Heart right ventricle (tissue), 16 donors: ENCODE results near the gene MBP. TPM values are rescaled to one million over a fixed set of nuclear protein-coding genes. Genes with fewer than 3 reads are reported as not detected.

Experiments
- ATAC-seq, 8 donors: fragments of 200-7000 bp; cut with Tn5 transposase; one replicate each; pipeline ENCODE4 v1.9.1; 2020; ENCODE audit warnings: mild to moderate bottlenecking in 8 of 8, moderate library complexity in 8 of 8, moderate number of reproducible peaks in 1 of 8
- DNase-seq, 2 donors: peaks; one replicate each; pipeline ENCODE4 v3.0.0-alpha.2; 2020
- H3K27ac ChIP-seq, 10 donors: fragments of 200-600 bp; sonication (generic) in 2 of 10; one replicate each; pipeline versions ENCODE4 v1.5.0 to v1.8.0; 2020 to 2022; ENCODE audit warnings: mild to moderate bottlenecking in 3 of 10
- H3K27me3 ChIP-seq, 7 donors: fragments of 200-600 bp; one replicate each; pipeline ENCODE4 v1.8.0; 2021 to 2022; ENCODE audit warnings: mild to moderate bottlenecking in 2 of 7
- H3K36me3 ChIP-seq, 9 donors: fragments of 200-600 bp; sonication (generic) in 1 of 9; one replicate each; pipeline versions ENCODE4 v1.5.0 to v1.8.0; 2020 to 2022; ENCODE audit warnings: mild to moderate bottlenecking in 2 of 9
- H3K4me1 ChIP-seq, 9 donors: fragments of 200-600 bp; sonication (generic) in 1 of 9; one replicate each; pipeline versions ENCODE4 v1.5.0 to v1.8.0; 2020 to 2022; ENCODE audit warnings: mild to moderate bottlenecking in 4 of 9
- H3K4me3 ChIP-seq, 10 donors: fragments of 200-600 bp; sonication (generic) in 2 of 10; one replicate each; pipeline versions ENCODE4 v1.5.0 to v1.8.0; 2020 to 2022; ENCODE audit warnings: mild to moderate bottlenecking in 7 of 10, moderate library complexity in 2 of 10
- H3K9me3 ChIP-seq, 11 donors: fragments of 200-600 bp in 10 of 11; sonication (generic) in 2 of 11; one replicate each; pipeline versions ENCODE4 v1.5.0 to v1.8.0; 2013 to 2022; ENCODE audit warnings: mild to moderate bottlenecking in 2 of 11, control low read depth in 1 of 11, moderate library complexity in 1 of 11
- WGBS, 2 donors: extraction: QIAGEN DNeasy Blood & Tissue Kit; methylation state at CpG; one replicate each; pipeline ENCODE4 v1.1.7; 2013; ENCODE audit warnings: inconsistent platforms in 1 of 2; 5-methylcytosine and 5-hydroxymethylcytosine counted together
- intact Hi-C, 10 donors: fragments of 100-400 bp; cut with DNase I; formaldehyde crosslinking; loops; one replicate each; pipeline versions ENCODE4 v1.11.1 to v1.14.2; 2022
- polyA plus RNA-seq, 2 donors: library from polyadenylated mRNA; stranded (reverse); fragments of 200-250 nt; gene quantifications; one replicate each; pipeline ENCODE4 v1.2.3, GENCODE V29; 2013
- total RNA-seq, 10 donors: library from RNA; stranded (reverse); fragmentation: NEBNext Ultra II Directional in 3 of 10; extraction: Animal tissue kit (Norgen Biotek cat#: 25700) in 3 of 10; gene quantifications; one replicate each; pipeline versions ENCODE4 v1.2.1 to v1.2.4, GENCODE V29; 2021 to 2023
- TF ChIP-seq, protein P1 (sequence below), 9 donors: fragments of 200-600 bp; sonication (generic) in 2 of 9; IDR thresholded peaks; one replicate each; pipeline versions ENCODE4 v1.5.0 to v1.8.0; 2021 to 2022; ENCODE audit warnings: antibody characterized with exemption in 9 of 9, mild to moderate bottlenecking in 5 of 9, moderate library complexity in 1 of 9
- donor health status: Arrhythmogenic right ventricular cardiomyopathy.
- donor health status: ischemic (EF 13 %, LVEDD 7.1; RV severe dilation, severe dysfunction).
- donor health status: healthy with polysubstance abuse.
- donor health status: DM: no; HTN: yes; CAD: no.
- donor health status: DM: no; HTN: no; CAD: no.
- donor health status: ischemic (EF 25% LVEDD 6.9; RV normal size, moderate dysfunction).
- donor health status: ischemic (EF 25% LVEDD 5.7; RV mildly dilated, moderate dysfunction).
- donor health status: healthy.
- donor health status: DM: yes; HTN: yes; CAD: no.
- donor health status: Ischemic cardiomyopathy.
- donor health status: ischemic (EF 35%, LVEDD 5.7; RV mildly dilated, moderate dysfunction).
- donor health status: nonischemic (EF 11% LVEDD 7.7; RV severe dilation, severe dysfunction).
- donor health status: DM: yes; HTN: yes; CAD: no.
- donor health status: PGD.
- donor health status: ischemic (EF 29% LVEDD 5.4; RV normal size, mild dysfunction).
- donor health status: nonischemic (EF 23%, LVEDD 6.1; RV moderate dilation, normal function).

MBP gene
- total and polyA plus RNA-seq, 12 donors = 3.0 to 70.8 (median 43.9) TPM

- no peaks in the 10 kb centered on the region for H3K9me3 ChIP-seq
- 85 to 89% methylated on average over 11 of the region's 11 CpGs for WGBS, 2 donors
- TF ChIP-seq, protein P1, sequence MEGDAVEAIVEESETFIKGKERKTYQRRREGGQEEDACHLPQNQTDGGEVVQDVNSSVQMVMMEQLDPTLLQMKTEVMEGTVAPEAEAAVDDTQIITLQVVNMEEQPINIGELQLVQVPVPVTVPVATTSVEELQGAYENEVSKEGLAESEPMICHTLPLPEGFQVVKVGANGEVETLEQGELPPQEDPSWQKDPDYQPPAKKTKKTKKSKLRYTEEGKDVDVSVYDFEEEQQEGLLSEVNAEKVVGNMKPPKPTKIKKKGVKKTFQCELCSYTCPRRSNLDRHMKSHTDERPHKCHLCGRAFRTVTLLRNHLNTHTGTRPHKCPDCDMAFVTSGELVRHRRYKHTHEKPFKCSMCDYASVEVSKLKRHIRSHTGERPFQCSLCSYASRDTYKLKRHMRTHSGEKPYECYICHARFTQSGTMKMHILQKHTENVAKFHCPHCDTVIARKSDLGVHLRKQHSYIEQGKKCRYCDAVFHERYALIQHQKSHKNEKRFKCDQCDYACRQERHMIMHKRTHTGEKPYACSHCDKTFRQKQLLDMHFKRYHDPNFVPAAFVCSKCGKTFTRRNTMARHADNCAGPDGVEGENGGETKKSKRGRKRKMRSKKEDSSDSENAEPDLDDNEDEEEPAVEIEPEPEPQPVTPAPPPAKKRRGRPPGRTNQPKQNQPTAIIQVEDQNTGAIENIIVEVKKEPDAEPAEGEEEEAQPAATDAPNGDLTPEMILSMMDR (IDR thresholded peaks at IDR 0.05) = no peak
- H3K27me3 ChIP-seq = peaks cover 0 to 25% (median 6%) of the 10 kb centered on the region in 7 donors
- no peak for DNase-seq
- H3K36me3 ChIP-seq = no peaks in the 10 kb centered on the region
- peak overlapping the region in 2 of 10 donors; percentile 56 to 68 for H3K27ac ChIP-seq
- peaks cover 0 to 8% (median 0%) of the 10 kb centered on the region in 9 donors for H3K4me1 ChIP-seq
- intact Hi-C loops = no loop called here
- no peak overlapping the region for H3K4me3 ChIP-seq
- ATAC-seq = no peak
Observed at GRCh38 chr18:77166523-77166922, 33.9 kb upstream of the MBP start.

DNA sequence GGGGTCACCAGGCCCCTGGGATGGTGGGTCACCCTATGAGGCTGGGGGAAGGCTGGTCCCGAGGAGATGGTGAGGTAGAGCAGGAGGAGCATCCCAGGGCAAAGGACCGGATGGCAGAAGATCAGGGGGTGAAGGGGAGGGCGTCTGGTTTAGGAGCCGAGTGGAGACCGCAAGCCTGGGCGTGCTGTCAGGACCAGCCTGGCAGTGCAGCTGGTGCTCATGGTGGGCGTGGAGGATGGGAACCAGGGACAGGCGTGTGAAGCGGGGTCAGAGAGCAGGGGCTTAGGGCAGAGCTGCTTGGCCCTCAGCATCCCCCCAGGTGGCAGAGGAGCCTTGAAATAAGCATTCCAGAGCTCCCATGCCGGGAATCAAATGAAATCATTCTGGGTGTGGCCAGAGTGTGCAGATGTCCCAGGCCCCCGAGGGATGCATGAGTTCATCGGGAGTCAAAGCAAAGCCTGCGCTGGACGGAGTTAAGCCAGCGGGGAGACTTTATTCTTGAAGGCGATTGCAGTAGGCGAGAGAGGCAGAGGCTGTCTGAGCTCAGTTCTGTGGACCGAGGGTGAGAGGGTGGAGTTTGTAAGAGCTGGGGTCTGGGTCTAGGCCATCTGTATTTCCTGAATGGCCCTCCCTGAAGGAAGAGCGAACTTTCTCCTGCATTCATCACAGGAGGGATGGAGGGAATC, 33.1 kb upstream of the MBP start:
- Histone ChIP-seq H3K27ac (peak overlapping the region in 3 of 10 donors; percentile 20 to 68 (median 56)), H3K9me3 (no peaks in the 10 kb centered on the region), H3K4me1 (peaks cover 0 to 12% (median 0%) of the 10 kb centered on the region in 9 donors), H3K36me3 (no peaks in the 10 kb centered on the region), H3K4me3 (no peak overlapping the region), H3K27me3 (peaks cover 0 to 25% (median 6%) of the 10 kb centered on the region in 7 donors)
- peak; percentile 52 to 66 for DNase-seq
- intact Hi-C loops = no loop called here
- peak; percentile 57 to 93 (median 82) for ATAC-seq
- TF ChIP-seq, protein P1 (IDR thresholded peaks at IDR 0.05) = no peak
- WGBS, 2 donors = 57 to 60% methylated on average over 19 of the region's 19 CpGs

- no peaks in the 10 kb centered on the region for H3K36me3 ChIP-seq
- no peaks in the 10 kb centered on the region for H3K9me3 ChIP-seq
- DNase-seq (no peak), ATAC-seq (peak in 2 of 8 donors; percentile 4 to 12)
- 85 to 88% methylated on average over 20 of the region's 20 CpGs for WGBS, 2 donors
- H3K27me3 ChIP-seq = peaks cover 0 to 25% (median 6%) of the 10 kb centered on the region in 7 donors
- H3K4me3 ChIP-seq = no peak overlapping the region
- intact Hi-C loops = no loop called here
- H3K4me1 ChIP-seq = peaks cover 0 to 19% (median 0%) of the 10 kb centered on the region in 9 donors
- TF ChIP-seq, protein P1 (IDR thresholded peaks at IDR 0.05) = no peak
- no peak overlapping the region for H3K27ac ChIP-seq
Observed at GRCh38 chr18:77164763-77165485, 32.3 kb upstream of the MBP start.

GRCh38 chr18:77164026-77164425, 31.4 kb upstream of the MBP start:
- Histone ChIP-seq H3K27ac (no peak overlapping the region), H3K36me3 (no peaks in the 10 kb centered on the region), H3K4me1 (peaks cover 0 to 20% (median 0%) of the 10 kb centered on the region in 9 donors), H3K9me3 (no peaks in the 10 kb centered on the region), H3K4me3 (no peak overlapping the region), H3K27me3 (peaks cover 0 to 25% (median 6%) of the 10 kb centered on the region in 7 donors)
- intact Hi-C loops = no loop called here
- TF ChIP-seq, protein P1 (IDR thresholded peaks at IDR 0.05) = no peak
- no peak for ATAC-seq
- DNase-seq = no peak
- WGBS, 2 donors = 79 to 88% methylated on average over 13 of the region's 13 CpGs
